Breast epithelium (tissue), 3 donors: ENCODE results near the gene KMT5C.

Source experiments
- CTCF ChIP-seq, 3 donors: fragments of 450-650 bp; IDR thresholded peaks; one replicate each; pipeline ENCODE4 v1.5.1; 2016 to 2017; ENCODE audit warnings: antibody characterized with exemption in 3 of 3, mild to moderate bottlenecking in 3 of 3, moderate library complexity in 3 of 3
- POLR2A ChIP-seq: fragments of 450-650 bp; IDR thresholded peaks from one replicate; pipeline ENCODE4 v1.6.1; 2016; ENCODE audit warnings: antibody characterized with exemption, mild to moderate bottlenecking, moderate library complexity
- POLR2AphosphoS5 ChIP-seq, 3 donors: sonication (generic); formaldehyde crosslinking; IDR thresholded peaks; one replicate each; pipeline ENCODE4 v1.6.1; 2017; ENCODE audit warnings: antibody characterized with exemption in 3 of 3

DNA sequence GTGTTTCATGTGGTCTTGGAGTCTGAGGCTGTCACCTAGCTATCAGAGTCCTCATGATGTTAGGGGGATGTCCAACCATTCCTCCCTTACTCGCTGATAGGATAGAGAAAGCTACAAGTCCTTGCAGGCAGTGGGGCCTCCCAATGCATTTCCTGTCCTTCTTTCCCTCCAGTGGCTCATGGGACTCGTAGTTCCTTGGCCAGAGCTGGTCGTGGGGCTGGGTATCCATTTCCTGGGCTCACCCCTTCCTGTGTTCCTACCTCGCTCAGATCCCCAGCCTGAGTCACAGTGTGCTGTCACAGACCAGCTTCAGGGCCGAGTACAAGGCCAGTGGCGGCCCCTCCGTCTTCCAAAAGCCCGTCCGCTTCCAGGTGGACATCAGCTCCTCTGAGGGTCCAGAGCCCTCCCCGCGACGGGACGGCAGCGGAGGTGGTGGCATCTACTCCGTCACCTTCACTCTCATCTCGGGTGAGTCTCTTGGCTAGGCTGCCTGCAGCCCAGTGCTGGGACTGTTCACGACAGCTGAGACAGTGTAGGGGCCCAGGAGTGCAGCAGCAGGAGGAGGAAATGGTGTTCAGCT is 33.6 kb upstream of the KMT5C start:
- TF ChIP-seq POLR2A, result no peak
- no peak for TF ChIP-seq CTCF (IDR thresholded peaks at IDR 0.05)
- no peak for TF ChIP-seq POLR2AphosphoS5 (IDR thresholded peaks at IDR 0.05)
